ENCODE data around the gene OR11H6.
"Not testable (repeated sequence)": the region's sequence is repeated elsewhere in the genome, so short reads cannot be mapped to it uniquely, and the experiment has no call there.

The OR11H6 gene

GRCh38 chr14:20264361-20264760 is 40.9 kb downstream of the OR11H6 start:
- not testable (repeated sequence) for DNase-seq

GRCh38 chr14:20274062-20274461 is 50.6 kb downstream of the OR11H6 start:
- no peak for DNase-seq
